GM12874 (cell line): Measurements from ENCODE around the gene TAL1.

Source experiments
- CTCF ChIP-seq: IDR thresholded peaks from 2 replicates; pipeline ENCODE4 v1.5.1; 2011; ENCODE audit warnings: low read depth, mild to moderate bottlenecking, control low read depth, low read length, moderate library complexity; ENCODE audit not compliant: insufficient read depth

TAL1 gene

DNA sequence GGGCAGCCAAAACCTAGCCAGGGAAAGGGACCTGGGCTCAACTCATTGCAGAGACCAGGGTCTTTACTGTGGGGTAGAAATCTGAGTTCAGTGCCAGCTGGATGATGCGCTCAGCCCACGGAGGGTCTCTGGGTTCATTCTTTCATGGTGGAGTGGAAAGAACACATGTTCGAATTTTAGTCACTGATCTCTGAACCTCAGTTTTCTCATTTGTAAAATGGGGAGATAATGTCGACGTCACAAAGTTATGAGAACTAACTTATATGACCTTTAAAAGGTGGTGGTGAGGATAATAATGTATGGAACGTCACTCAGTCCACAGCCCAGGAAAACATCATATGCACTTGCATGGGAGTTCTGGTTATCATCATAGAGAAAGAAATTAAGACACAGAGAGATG lies 1.2 kb upstream of the TAL1 start:
- TF ChIP-seq CTCF, result no peak

- TF ChIP-seq CTCF, result no peak
Measured at GRCh38 chr1:47231301-47232186, 481 bp downstream of the TAL1 start.

DNA sequence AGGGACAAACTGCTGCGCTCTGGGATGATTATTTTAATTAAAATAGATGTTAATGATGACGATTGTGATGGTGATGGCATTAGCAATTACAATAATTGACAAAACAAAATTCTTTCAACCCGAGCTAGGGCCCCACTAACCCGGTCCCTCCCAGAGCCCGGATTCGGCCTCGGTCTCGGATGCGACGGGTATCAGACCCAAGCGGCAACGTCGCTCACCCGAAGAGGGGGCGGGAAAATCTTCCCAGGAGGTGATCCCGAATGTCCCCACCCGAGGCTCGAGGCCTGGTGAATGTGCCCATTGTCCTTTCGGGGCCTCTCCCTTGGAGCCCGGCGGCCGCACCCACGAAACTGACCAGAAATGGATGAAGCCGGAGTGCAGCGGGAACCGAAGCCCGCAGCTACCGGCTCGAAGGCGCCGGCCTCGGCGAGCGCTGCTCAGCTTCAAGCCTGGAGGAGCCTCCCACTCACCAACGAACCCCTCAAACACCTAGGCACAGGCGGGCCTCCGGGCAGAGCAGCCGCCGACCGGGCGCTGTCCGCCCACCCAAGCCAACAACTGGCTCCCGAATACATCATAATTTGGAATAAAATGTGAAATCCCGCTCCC lies 1.2 kb downstream of the TAL1 start:
- no peak for TF ChIP-seq CTCF

- no peak for TF ChIP-seq CTCF
Measured at GRCh38 chr1:47229886-47230691, 1.9 kb downstream of the TAL1 start.

DNA sequence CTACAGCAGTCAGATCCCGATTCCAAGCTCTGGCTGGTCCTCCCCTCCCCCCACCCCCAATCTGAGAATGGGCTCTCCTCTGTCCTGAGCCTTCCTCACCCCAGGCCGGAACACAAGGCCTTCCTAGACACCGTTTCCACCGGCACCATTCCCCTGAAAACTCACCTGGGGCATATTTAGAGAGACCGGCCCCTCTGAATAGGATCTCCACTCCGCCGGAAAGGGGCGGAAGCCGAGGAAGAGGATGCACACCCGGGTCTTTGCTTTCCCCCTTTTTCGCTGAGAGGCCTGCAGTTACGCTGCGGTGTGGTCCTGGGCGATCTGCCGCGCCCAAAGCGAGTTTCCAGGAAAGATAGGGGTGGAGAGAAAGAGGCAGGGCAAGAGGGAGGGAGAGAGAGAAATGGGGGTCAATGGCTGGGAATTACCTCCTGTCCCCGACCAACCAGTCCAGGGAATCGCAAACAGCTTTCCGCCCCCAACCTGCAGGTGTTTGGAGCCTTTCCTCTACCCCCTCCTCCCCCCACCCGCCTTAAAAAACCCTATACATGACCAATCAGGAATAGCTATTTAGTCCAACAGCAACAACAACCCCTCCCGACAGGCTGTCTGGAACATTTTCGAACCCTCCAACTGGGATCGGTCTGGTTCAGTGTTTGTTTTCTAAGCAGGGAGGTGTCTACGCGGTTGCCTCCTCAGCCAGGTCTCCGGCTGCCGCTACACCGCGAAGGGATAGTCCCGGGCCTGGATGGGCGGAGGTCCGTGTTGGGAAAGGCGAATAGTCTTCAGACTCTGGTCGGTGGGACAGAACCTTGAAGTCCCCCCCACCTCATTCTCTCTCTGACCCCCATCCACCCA lies 2.8 kb downstream of the TAL1 start:
- no peak for TF ChIP-seq CTCF

- TF ChIP-seq CTCF, result no peak
Measured at GRCh38 chr1:47228644-47229030, 3.4 kb downstream of the TAL1 start.
